Measurements from ENCODE around the gene EVI5L.
A peak's percentile ranks its signal among the peaks of the same experiment; 100 is the strongest.
"Not testable (repeated sequence)": the region's sequence is repeated elsewhere in the genome, so short reads cannot be mapped to it uniquely, and the experiment has no call there.

The EVI5L gene

DNA sequence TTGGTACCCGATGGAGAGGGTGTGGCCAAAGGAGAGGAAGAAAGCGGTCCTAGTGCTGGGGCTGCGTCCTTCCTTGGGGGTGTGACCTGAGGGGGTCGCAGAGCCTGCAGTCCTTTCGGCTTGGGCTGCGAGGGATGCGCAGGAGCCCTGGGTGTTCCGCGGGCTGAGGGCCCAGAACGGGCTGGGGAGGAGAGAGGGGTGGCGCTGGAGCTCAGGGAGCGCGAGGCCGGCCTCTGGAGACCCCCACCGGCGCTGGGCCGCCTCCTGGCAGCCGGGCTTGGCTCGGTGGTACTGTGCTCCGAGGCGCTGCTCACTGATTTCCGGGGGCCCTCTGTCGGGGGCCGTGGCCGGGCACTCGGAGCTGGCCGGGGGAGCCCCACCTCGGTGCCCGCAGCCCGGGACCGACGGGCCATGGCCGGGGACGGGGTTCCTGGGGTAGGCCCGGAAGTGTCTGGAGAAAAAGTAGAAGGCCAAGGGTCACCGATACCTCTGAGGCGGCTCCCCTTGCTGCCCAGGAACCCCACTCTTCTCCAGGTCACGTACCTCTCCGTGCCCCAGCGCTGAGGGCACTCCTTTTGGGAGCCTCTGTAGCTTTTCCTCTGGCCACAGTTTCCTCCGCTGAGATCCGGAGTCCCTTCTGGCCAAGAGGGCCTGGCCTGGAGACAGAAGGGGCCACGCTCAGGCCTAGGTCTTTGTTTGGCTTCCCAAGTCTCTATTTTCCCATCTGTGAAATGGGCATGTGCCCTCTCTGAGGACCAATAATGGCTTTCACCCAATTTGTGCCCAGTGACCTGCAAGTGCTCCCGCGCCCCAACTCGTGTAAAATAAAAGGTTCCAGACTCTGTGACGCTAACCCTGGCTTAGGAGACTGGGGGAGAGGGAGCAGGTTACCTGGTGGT lies 42.5 kb downstream of the EVI5L start:
- DNase-seq (ENCODE audit: low spot score), result no peak

DNA sequence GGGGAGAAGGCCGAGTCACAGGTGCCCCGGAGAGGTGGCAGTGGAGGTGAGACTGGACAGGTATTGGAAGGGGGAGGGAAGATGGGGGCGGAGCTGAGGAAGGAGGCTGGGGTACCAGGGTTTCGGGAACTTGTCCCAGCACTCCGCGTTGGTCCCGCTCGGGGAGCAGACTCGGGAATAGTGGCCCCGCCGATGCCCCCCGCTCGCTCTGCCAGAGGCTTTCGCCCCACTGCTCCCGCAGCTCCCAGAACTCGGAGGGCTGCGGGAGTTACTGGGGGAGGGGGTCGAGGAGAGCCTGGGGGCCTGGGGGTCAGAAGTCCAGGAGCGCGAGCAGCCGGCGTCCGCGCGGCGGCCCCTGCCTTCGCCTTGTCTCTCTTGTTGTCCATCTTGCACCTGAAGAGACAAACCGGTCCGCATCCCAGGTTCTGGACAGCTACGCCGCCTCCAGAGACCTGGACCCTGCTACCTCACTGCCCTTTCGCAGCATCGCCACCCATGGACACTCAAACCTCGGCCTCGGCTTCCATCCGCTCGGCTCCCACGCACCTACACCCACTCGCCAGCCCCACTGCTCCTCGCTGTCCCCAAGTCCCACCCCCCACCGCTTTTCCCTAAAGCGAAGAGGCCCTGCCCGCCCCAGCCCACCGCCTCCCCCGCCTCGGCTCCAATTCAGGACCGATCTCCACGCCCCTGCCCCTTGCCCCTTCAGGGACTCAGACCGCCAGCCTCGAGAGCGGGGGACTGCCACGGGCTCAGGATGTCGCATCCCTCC lies 43.5 kb downstream of the EVI5L start:
- DNase-seq (ENCODE audit: low spot score), result no peak

DNA sequence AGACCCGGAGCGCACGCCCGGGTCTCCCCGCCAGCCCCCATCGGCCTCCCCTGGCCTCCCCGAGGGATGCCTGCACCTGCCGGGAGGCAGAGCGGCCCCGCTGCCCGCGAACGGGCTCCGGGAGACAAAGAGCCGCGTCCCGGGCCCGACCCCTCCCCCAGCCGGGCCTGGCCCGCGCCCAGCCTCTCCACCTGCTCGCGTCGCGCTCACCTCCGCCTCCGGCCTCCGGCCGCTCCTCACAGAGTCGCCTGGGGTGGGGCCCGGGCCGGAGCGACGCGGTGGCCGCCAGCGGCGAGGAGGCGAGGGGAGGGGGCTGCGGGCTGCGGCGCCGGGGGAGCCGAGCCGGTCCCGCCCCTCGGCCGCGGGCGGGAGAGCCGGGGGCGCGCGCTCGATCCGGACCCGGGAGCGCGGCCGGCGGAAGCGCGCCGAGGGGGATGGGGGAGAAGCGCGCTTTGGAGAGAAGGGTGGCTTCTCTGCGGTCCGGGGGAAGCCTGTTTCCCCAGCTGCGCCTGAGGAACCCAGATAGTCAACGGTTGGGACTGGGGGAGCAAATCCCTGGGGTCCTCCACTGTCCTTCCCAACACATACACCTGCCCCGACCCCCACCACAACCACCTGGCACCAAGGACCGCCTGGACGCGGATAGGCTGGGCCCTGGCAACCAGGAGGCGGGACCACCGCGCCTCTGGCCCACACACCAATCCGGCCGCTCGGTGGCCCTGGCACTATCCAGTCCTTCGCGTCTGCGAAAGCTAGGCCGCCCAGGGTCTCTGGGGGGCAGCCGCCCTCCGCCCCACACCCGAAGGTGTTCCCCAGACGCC lies 44.3 kb downstream of the EVI5L start, which contains the start of gene PRR36:
Gene PRR36, minus strand, starts transcription at position 315 of the 821 bp plus-strand sequence. CDS start 701 bp downstream, outside the sequence.
- DNase-seq (ENCODE audit: low spot score), result no peak

DNA sequence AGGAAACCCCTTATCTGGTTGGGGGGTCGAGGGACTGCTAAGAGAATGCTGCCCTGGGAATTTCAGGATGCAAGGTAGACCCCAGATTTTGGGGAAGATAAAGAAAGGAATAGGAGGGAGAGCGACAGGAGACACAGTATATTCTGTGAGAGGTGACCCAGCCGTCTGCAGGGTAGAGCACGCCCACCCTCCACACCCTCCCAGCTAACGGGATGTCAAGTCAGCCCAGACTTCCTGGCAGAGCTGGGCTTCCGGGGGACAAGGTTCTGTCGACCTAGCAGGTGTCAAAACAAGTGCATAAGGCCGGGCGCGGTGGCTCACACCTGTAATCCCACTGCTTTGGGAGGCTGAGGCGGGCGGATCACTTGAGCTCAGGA lies 44.9 kb downstream of the EVI5L start:
- DNase-seq (ENCODE audit: low spot score), result no peak

DNA sequence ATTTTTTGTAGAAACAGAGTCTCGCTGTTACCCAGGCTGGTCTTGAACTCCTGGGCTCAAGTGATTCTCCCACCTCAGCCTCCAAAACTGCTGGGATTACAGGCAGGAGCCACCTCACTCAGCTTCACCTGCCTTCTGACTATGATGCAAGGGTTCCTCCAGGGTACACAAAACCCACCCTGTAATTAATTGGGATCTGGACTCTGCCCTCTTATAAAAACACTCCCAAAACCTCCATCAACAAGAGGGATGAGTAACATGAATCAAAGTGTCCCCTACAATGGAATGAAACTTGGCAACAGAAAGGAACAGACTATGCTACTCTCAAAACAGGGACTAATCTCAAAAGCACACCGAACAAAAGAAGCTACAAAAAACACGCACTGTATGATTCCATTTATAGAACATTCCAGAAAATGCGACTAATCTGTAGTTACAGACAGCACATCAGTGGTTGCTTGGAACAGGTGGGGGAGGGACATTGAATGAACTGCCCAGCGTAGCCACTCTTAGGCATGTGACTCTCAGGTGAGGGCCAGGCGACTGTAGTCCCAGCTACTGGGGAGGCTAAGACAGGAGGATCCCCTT lies 47.3 kb downstream of the EVI5L start:
- no peak for DNase-seq (ENCODE audit: low spot score)

DNA sequence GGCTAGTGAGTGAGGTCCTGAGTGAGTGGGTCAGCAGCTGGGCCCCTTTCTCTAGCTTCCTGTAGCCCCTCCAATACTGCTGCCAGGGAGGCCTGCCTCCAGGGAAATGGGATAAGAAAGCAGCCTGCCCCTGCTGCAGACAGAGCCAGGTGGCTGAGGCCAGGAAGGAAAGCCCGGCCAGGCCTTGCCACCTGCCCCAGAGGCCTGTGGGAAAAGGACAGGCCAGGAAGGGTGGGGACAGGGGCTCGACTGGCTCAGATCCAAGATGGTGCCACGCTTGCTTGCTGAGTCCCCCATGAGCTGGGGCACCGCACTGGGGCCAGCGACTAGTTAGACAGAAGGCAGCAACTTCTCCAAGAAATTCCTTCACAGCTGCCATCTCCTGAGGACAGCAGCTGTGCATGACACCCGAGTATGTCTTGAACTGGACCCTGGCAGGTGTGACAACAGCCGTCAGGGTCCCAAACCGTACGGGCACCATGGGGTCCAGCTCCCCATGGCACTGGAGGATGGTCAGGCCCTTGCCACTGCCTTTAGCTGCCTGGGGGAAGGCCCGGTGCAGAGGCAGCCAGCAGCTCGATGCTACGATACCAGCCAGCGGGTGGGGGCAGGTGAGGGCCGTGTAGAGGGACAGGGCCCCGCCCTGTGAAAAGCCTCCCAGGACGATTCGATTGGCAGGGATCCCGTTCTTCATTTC lies 49.2 kb downstream of the EVI5L start:
- no peak for DNase-seq (ENCODE audit: low spot score)

DNA sequence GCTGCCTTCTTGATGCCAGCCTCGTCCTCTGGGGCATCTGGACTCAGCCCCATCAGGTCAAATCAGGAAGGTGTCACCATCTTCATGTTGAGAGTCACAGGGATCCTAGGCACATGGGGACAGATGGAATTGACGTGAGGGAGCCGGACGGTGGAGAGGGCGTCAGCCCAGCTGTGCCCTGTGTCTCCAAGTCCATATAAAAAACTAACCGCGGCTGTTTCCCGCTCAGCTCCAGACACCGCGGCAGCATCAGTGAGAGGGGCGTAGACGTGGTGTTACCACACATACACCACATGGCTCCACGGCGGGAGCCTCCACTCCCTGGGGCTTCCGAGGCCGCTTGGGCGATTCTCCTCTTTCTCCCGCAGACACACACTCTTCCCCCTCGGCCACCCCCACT lies 49.8 kb downstream of the EVI5L start:
- DNase-seq (ENCODE audit: low spot score), result no peak

DNA sequence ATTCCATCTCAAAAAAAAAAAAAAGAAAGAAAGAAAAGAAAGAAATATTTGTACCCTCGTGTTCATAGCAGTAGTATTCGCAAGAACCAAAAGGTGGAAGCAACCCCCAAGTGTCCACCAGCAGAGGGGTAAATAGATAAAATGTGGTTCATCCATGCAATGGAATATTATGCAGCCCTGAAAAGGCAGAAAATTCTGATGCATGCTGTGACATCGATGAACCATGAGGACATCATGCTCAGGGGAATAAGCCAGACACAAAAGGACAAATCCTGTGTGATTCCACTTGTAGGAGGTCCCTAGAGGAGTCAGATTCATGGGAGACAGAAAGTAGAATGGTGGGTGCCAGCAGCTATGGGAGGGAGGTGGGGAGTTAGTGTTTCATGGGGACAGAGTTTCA lies 51.9 kb downstream of the EVI5L start:
- DNase-seq (ENCODE audit: low spot score), result no peak

DNA sequence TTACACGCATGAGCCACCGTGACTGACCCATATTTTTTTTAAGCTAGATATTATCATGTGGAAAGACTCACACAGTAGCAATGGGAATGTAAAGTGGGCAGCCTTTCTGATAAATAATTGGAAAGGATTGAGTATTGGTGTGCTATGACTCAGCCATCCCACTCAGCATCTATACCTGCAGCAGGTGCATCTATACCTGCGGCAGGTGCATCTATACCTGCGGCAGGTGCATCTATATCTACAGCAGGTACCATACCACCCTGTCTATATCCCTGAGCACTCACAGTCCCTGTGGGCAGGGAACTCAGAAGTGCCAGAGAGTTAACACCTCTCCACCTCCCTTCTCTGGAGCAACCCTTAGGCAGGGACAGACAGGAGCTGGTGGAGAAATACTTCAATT lies 53.1 kb downstream of the EVI5L start:
- no peak for DNase-seq (ENCODE audit: low spot score)

DNA sequence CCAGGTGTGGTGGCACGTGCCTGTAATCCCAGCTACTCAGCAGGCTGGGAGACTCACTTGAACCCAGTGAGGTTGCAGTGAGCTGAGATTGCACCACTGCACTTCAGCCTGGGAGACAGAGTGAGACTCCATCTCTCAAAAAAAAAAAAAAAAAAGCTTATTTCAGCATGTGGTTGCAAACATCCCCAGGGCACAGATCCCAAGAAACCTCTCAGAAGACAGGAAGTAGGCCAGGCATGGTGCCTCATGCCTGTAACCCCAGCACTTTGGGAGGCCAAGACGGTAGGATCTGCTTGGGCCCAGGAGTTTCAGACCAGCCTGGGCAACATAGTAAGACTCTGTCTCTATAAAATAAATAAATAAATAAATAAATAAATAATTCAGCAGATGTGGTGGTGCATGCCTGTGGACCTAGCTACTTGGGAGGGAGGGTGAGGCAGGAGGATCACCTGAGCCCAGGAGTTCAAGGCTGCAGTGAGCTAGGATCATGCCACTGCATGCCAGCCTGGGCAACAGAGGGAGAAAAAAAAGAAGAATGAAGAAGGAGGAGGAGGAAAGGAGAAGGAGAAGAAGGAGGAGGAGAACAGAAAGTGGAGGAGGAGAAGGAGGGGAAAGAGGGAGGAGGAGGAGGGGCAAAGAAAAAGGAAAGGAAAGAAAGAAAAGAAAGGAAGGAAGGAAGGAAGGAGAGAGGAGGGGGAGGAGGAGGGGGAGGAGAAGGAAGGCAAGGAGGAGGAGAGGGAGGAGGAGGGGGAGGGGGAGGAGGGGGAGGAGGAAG lies 54.0 kb downstream of the EVI5L start:
- no peak for DNase-seq (ENCODE audit: low spot score)

DNA sequence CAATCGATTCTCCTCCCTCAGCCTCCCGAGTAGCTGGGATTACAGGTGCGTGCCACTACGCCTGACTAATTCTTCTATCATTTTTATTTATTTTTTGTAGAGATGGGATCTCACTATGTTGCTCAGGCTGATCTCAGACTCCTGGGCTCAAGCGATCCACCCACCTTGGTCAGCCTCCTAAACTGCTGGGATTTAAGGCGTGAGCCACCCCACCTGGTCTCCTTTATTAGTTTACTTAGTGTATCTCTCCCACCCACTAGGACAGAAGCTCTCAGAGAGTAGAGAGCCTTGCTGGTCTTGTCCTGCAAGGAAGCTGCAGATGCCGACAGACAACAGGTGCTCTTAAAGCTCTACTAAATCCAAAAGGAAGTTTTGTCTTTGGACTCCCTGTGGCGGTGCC lies 55.8 kb downstream of the EVI5L start:
- DNase-seq (ENCODE audit: low spot score), result no peak

DNA sequence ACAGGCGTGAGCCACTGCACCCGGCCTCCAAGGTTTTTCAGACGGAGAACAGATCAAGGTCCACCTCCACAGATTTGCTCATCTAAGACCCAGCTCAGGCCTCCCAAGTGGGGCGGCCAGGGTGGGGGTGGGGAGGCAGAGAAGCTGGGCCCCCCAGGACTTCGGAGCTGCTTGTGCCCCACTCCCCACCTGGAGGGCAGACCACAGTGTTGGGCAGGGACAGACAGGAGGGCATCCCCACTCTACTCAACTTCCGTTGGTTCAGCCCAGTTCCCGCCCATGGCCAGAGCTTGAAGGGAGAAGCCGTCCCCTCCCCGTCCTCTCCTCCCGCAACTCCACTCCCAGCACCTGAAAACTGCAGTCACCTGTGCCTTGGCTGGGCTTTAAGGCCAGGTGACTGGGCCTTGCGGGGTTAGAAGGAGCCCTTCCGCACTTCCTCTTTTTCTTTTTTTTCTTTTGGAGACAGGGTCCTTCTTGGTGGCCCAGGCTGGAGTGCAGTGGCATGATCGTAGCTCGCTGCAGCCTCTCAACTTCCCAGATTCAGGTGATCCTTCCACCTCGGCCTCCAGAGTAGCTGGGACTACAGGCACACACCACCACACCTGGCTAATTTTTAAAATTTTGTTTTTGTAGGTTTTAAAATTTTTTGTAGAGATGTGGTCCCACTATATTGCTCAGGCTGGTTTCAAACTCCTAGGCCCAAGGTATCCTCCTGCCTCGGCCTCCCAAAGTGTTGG lies 57.6 kb downstream of the EVI5L start:
- DNase-seq (ENCODE audit: low spot score), result no peak

DNA sequence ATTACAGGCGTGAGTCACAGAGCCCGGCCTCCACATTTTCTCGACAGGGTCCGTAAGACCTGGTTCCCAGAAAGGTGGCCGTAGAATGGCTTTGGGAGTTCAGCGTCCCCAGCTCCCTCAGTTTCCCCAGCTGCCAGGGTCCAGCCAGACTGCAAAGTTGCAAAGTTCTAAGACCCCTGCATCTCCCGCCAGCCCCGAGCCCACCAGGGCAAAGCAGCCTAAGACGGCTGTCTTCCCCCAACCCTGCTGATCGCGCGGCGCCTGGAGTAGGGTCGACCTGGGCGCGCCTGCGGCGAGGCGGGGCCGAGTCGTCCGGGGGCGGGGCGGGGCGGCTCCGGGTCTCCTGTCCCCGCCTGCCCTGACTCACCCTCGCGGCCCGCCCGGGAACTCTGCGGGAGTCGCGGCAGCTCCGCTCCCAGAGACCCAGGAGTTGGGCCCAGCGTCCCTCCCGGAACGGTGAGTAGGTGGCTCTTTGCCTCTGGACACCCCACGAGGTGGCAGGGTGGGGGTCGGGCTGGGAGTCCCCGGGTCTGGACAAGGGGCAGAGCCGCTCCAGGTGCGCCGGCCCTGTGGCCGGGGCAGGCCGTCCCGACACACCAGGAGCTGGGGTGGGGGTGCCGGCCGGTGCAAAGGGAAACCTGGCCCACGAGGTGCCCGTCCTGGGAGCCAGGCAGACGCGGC lies 58.3 kb downstream of the EVI5L start, which contains the start of gene LRRC8E:
Gene LRRC8E, plus strand, starts transcription at position 366 of the 681 bp plus-strand sequence. CDS start 7,094 bp downstream, outside the sequence.
- peak; percentile 80 for DNase-seq (ENCODE audit: low spot score)

DNA sequence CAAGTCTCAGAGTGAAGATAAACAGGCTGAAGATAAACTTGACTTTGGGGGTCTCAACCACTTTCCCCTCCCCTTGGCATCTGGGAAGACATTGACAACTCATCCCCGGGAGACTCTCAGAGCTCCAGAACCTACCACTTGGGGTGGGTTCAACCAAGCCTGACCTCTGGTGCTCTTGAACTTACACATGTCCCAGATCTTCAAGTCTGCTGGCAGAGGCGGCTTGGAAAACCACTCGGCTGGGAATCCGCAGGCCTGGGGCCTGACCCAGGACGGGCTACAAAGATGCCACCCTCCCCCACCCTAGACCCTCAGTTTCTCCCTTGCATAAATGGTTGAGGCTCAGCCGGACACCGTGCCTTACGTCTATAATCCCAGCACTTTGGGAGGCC lies 58.8 kb downstream of the EVI5L start:
- no peak for DNase-seq (ENCODE audit: low spot score)

DNA sequence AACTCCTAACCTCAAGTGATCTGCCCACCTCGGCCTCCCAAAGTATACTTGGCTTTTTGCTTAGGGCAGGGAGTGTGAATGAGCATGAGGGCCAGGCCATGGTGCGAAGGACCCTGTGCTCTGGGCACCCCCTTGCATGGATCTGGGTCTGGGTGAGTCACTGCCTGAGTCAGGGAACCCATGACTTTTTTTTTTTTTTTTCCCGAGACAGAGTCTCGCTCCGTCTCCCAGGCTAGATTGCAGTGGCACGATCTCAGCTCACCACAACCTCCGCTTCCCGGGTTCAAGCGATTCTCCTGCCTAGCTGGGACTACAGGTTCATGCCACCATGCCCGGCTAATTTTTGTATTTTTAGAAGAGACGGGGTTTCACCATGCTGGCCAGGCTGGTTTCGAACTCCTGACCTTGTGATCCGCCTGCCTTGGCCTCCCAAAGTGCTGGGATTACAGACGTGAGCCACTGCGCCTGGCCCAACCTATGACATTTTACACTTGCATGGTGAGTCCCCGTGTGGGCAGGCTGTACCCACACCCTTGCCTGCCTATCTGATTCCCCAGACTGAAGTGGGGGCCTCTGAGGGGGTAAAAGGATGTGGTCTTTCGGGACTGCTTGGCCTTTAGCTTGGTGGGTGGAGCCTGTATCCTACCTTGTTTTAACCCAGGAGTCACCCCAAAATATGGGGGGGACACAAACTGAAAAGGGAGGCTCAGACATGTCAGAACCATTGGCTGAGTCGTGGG lies 63.5 kb downstream of the EVI5L start:
- DNase-seq (ENCODE audit: low spot score), result not testable (repeated sequence)

DNA sequence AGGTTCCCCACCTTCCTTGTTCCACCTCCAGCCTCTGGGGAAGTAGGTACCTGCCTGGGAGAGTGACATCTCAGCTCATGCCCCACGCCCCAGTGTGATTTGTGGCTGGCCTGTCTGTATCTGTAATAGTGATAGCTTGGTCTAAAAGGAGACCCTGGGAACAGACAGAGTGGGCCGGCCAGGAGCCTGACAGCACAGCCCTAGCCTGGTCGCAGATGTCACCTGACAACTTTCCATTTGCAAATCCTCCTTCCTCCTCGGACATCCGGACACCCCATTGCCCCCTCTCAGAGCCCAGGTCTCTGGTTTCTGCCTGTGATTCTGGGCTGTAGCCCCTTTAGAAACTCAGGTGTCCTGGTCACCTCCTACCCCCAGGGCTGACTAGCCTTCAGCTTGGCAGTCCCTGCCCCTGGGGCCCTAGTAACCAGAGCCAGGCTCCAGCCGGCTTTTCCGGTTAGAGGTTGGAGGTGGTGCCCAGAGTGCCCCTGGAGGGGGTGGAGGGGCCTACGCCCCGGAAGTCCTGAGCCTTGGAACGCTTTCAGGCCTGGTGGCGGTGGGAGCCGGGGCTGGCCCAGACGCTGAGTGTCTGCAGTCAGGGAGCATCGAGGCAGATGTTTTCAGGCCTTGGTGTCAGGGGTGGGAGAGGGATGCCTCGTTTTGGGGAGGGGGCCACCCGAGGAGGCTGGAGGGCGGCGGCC lies 64.7 kb downstream of the EVI5L start:
- no peak for DNase-seq (ENCODE audit: low spot score)

DNA sequence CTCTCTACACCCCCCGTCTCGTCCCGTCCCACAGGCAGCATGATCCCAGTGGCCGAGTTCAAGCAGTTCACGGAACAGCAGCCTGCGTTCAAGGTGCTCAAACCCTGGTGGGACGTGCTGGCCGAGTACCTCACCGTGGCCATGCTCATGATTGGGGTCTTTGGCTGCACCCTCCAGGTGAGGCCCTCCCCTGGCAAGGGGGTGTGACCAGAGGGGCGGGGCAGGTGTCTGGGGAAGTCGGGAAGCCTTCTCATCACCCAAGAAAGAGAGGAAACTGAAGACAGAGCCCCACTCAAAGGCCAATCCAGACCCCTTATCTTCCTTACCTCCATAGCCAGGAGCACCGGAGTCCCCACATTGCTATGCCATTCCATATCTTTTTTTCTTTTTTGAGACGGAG lies 65.5 kb downstream of the EVI5L start:
- DNase-seq (ENCODE audit: low spot score), result no peak

DNA sequence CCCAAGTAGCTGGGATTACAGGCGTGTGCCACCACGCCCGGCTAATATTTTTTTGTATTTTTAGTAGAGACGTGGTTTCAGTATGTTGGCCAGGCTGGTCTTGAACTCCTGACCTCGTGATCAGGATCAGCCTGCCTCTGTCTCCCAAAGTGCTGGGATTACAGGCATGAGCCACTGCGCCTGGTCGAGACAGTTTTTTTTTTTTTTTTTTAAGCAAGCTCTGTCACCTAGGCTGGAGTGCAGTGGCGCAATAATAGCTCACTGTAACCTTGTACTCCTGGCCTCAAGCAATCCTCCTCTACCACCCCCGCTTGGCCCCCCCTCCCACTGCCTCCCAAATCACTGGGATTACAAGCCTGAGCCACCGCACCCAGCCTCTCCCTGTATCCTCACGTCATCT lies 67.3 kb downstream of the EVI5L start:
- no peak for DNase-seq (ENCODE audit: low spot score)
